ENCODE results near the gene TTLL12.

GRCh38 chr22:43142880-43143562, 43.9 kb downstream of the TTLL12 start, which contains the start of gene MCAT:
- TF ChIP-seq EP300 (IDR thresholded peaks at IDR 0.05) = no peak
- peak in 2 of 3 donors; percentile 30 to 40 for TF ChIP-seq POLR2AphosphoS5 (IDR thresholded peaks at IDR 0.05)
